ENCODE measurements around the gene HSF4. TPM values are rescaled to one million over a fixed set of nuclear protein-coding genes. Genes with fewer than 3 reads are reported as not detected.

The HSF4 gene
- total RNA-seq, 1 experiment from 2014 or later: 38.6 TPM

DNA sequence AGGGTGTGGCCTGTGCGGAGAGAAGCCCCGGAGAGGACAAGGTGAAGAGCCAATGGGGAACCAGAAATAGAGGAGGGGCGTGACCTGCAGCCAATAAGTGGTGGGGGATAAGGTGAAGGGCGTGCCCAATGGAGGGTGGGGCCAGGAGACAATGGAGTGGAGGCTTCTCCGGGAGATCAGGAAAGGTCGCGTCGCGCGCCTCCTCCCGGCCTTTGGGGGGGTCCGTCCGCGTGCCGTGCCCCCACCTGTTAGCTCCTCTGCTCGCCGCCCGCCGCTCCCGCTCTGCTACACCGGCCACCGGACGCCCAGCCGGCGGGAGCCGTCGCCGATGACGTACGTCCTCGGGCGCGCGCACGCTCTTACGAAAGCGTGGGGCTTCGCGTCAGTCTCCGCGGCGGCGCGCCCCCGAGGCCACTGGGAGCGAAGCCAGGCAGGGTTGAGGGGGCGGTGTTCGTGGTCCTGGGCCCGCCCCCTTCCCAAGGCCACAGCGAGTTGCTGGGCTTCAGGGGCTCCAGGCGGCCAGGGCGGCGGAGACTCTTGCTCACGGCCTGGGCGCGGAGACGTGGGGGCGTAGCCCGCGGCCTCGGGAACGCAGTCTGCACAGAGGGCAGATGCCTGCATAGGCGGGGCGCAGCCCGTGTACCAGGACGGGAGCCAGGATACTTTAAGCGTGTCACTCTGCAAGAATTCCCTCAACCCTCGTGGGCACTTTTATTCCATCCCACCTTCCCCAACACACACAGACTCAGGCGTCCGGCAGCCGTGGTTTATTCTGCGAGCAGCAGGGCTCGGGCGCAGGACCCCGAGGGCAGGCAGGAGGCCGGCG lies 19.3 kb downstream of the HSF4 start, which contains the start of gene MATCAP1:
TSS of gene MATCAP1 (minus strand) at position 337 of the 826 bp plus-strand sequence. CDS start 3,353 bp downstream, outside the sequence.
- peak; percentile 93 for ATAC-seq
- POLR2A ChIA-PET: no interaction called here
- CTCF ChIA-PET: no interaction called here
- no TSS peak for BruUV-seq (replicated peaks)
- H3K27me3 ChIP-seq (ENCODE audit: control insufficient read depth, insufficient read depth, low read length): no peaks in the 10 kb centered on the region
- H3K4me3 ChIP-seq (ENCODE audit: low read depth in 2 of 2, low read length in 2 of 2): peak within 1 kb of the TSS; percentile 65 to 87
- intact Hi-C loops (cut with micrococcal nuclease; ENCODE audit: unreplicated experiment) (loop anchor here (10.0 kb wide), 1 partner anchor 229 kb away; no protein-coding TSS in a partner anchor), in situ Hi-C loops (cut with HindIII; ENCODE audit: low pct_unique_long_range_greater_than_20kb, low sequenced_read_pairs) (no loop called here)
- DNase-seq (ENCODE audit: low read depth, low spot score): peak; percentile 78
- peak; percentile 45; the same call in 1 of the 2 replicates for TF ChIP-seq POLR2AphosphoS5 (IDR thresholded peaks at IDR 0.05; ENCODE audit: low read depth, low read length)
- TF ChIP-seq TCF7L2 (IDR thresholded peaks at IDR 0.05; ENCODE audit: low read depth, low read length): no peak
- no peak for TF ChIP-seq REST (IDR thresholded peaks at IDR 0.05; ENCODE audit: insufficient read depth in 1 of 2, low read depth in 2 of 2, low read length in 1 of 2)
- no peaks in the 10 kb centered on the region for H3K9me3 ChIP-seq (ENCODE audit: control insufficient read depth, insufficient read depth, low read depth, low read length)
- peaks cover 4% of the 10 kb centered on the region; the same call in 1 of the 2 replicates for H3K36me3 ChIP-seq (ENCODE audit: control insufficient read depth, insufficient read depth, low read length)
- H3K27ac ChIP-seq (ENCODE audit: low read length): peak within 1 kb of the TSS; percentile 77
- peaks cover 8% of the 10 kb centered on the region for H3K4me1 ChIP-seq (ENCODE audit: control insufficient read depth, insufficient read depth, low read length)

- ATAC-seq: peak; percentile 32
- CTCF ChIA-PET: interaction anchor here (0.7 kb wide), 1 partner anchor 14 kb away, joined by 4 read pairs; the partner anchor contains the start of gene NOL3
- Histone ChIP-seq H3K4me1 (ENCODE audit: control insufficient read depth, insufficient read depth, low read length) (peaks cover 8% of the 10 kb centered on the region), H3K4me3 (ENCODE audit: low read depth in 2 of 2, low read length in 2 of 2) (peak overlapping the region; percentile 65 to 87), H3K36me3 (ENCODE audit: control insufficient read depth, insufficient read depth, low read length) (peaks cover 4% of the 10 kb centered on the region; the same call in 1 of the 2 replicates), H3K9me3 (ENCODE audit: control insufficient read depth, insufficient read depth, low read depth, low read length) (no peaks in the 10 kb centered on the region), H3K27me3 (ENCODE audit: control insufficient read depth, insufficient read depth, low read length) (no peaks in the 10 kb centered on the region), H3K27ac (ENCODE audit: low read length) (no peak overlapping the region)
- BruUV-seq (replicated peaks): no TSS peak
- in situ Hi-C loops (cut with HindIII; ENCODE audit: low pct_unique_long_range_greater_than_20kb, low sequenced_read_pairs): no loop called here
- intact Hi-C loops (cut with micrococcal nuclease; ENCODE audit: unreplicated experiment): loop anchor here (10.0 kb wide), 1 partner anchor 230 kb away; no protein-coding TSS in a partner anchor
- POLR2A ChIA-PET: no interaction called here
- no peak for DNase-seq (ENCODE audit: low read depth, low spot score)
- TF ChIP-seq SIN3A (IDR thresholded peaks at IDR 0.05; ENCODE audit: borderline replicate concordance, insufficient read depth, low read depth, low read length): no peak
- TF ChIP-seq POLR2AphosphoS5 (IDR thresholded peaks at IDR 0.05; ENCODE audit: low read depth, low read length): no peak
- TF ChIP-seq TCF7L2 (IDR thresholded peaks at IDR 0.05; ENCODE audit: low read depth, low read length): no peak
- TF ChIP-seq, protein P1, sequence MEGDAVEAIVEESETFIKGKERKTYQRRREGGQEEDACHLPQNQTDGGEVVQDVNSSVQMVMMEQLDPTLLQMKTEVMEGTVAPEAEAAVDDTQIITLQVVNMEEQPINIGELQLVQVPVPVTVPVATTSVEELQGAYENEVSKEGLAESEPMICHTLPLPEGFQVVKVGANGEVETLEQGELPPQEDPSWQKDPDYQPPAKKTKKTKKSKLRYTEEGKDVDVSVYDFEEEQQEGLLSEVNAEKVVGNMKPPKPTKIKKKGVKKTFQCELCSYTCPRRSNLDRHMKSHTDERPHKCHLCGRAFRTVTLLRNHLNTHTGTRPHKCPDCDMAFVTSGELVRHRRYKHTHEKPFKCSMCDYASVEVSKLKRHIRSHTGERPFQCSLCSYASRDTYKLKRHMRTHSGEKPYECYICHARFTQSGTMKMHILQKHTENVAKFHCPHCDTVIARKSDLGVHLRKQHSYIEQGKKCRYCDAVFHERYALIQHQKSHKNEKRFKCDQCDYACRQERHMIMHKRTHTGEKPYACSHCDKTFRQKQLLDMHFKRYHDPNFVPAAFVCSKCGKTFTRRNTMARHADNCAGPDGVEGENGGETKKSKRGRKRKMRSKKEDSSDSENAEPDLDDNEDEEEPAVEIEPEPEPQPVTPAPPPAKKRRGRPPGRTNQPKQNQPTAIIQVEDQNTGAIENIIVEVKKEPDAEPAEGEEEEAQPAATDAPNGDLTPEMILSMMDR (IDR thresholded peaks at IDR 0.05): no peak
- TF ChIP-seq REST (IDR thresholded peaks at IDR 0.05; ENCODE audit: insufficient read depth in 1 of 2, low read depth in 2 of 2, low read length in 1 of 2): no peak
These were observed 20.0 kb downstream of the HSF4 start for GRCh38 chr16:67184453-67184994.

Data from Panc1 (cell line).